CD4-positive, alpha-beta T cell treated with Interleukin-17A for 1 hour (primary cell): ENCODE data around the gene CDH1.
A peak's percentile ranks its signal among the peaks of the same experiment; 100 is the strongest.
"Not testable (repeated sequence)": the region's sequence is repeated elsewhere in the genome, so short reads cannot be mapped to it uniquely, and the experiment has no call there.

Experiments
- DNase-seq: peaks from one replicate; pipeline ENCODE4 v3.0.0-alpha.2; 2020

The CDH1 gene

GRCh38 chr16:68737046-68737729 is at the start of gene CDH1:
Gene CDH1, plus strand, starts transcription at chr16:68737292. Its CDS starts 124 bp downstream, at chr16:68737416.
- peak; percentile 32 for DNase-seq

GRCh38 chr16:68689921-68690320 is 47.2 kb upstream of the CDH1 start:
- DNase-seq, result no peak

GRCh38 chr16:68695575-68695974 is 41.5 kb upstream of the CDH1 start:
- no peak for DNase-seq

- DNase-seq, result no peak
These were observed 40.6 kb upstream of the CDH1 start for GRCh38 chr16:68696514-68696913.

GRCh38 chr16:68698091-68698490 is 39.0 kb upstream of the CDH1 start:
- DNase-seq, result no peak

GRCh38 chr16:68700120-68700519 is 37.0 kb upstream of the CDH1 start:
- no peak for DNase-seq

- no peak for DNase-seq
These were observed 36.3 kb upstream of the CDH1 start for GRCh38 chr16:68700831-68701230.

- peak; percentile 54 for DNase-seq
These were observed 32.7 kb upstream of the CDH1 start for GRCh38 chr16:68704232-68704867.

- DNase-seq, result no peak
These were observed 29.5 kb upstream of the CDH1 start for GRCh38 chr16:68707340-68708152.

- DNase-seq, result no peak
These were observed 26.9 kb upstream of the CDH1 start for GRCh38 chr16:68710211-68710610.

- peak; percentile 26 for DNase-seq
These were observed 25.5 kb upstream of the CDH1 start for GRCh38 chr16:68711421-68712139.

GRCh38 chr16:68713361-68713760 is 23.7 kb upstream of the CDH1 start:
- no peak for DNase-seq

- DNase-seq, result no peak
These were observed 21.6 kb upstream of the CDH1 start for GRCh38 chr16:68715471-68715870.

GRCh38 chr16:68716516-68716915 is 20.6 kb upstream of the CDH1 start:
- DNase-seq, result not testable (repeated sequence)

- no peak for DNase-seq
These were observed 19.4 kb upstream of the CDH1 start for GRCh38 chr16:68717684-68718083.

- DNase-seq, result no peak
These were observed 18.5 kb upstream of the CDH1 start for GRCh38 chr16:68718590-68718989.

GRCh38 chr16:68719993-68720489 is 17.1 kb upstream of the CDH1 start:
- no peak for DNase-seq

GRCh38 chr16:68722119-68723024 is 14.7 kb upstream of the CDH1 start:
- DNase-seq, result no peak

- DNase-seq, result no peak
These were observed 12.3 kb upstream of the CDH1 start for GRCh38 chr16:68724797-68725196.

- DNase-seq, result no peak
These were observed 8.6 kb upstream of the CDH1 start for GRCh38 chr16:68728523-68728922.

GRCh38 chr16:68731637-68732036 is 5.5 kb upstream of the CDH1 start:
- DNase-seq, result no peak
